ENCODE results near the gene NFATC1. TPM values are rescaled to one million over a fixed set of nuclear protein-coding genes. Genes with fewer than 3 reads are reported as not detected.

NFATC1 gene
- total RNA-seq, 3 donors from 2014 or later: 10.9 to 18.0 (median 12.9) TPM

DNA sequence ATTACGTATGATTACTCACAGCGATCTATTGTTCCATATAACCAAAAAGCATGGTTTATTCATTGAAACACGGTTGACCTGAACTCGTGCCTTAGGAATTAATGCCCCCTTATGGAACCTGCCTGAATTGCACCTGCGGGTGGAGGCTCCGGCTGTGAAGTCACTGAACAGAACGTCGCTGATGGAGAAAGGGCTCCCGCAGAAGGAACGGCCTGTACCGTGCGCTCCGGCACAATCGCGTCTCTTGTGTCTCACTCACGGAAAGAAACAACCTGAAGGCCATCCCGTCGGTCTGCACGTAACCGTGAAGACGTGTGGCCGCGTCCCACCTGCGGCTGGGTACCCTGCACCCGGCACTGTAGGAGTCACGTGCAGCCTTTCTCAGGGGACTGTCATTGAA, 133.1 kb downstream of the NFATC1 start:
- H3K4me1 ChIP-seq: peaks cover 0 to 8% of the 10 kb centered on the region in 2 donors
- no peaks in the 10 kb centered on the region for H3K27me3 ChIP-seq
- H3K9me3 ChIP-seq: no peaks in the 10 kb centered on the region
- no peak overlapping the region for H3K27ac ChIP-seq
- H3K4me3 ChIP-seq: no peak overlapping the region
- TF ChIP-seq CTCF (IDR thresholded peaks at IDR 0.05): peak; percentile 73 to 80 (median 73)
- no peak for TF ChIP-seq POLR2A (IDR thresholded peaks at IDR 0.05)
- no peak for TF ChIP-seq POLR2AphosphoS5 (IDR thresholded peaks at IDR 0.05)
- no peak for DNase-seq (ENCODE audit: low spot score in 2 of 2)
- no peaks in the 10 kb centered on the region for H3K36me3 ChIP-seq
- intact Hi-C loops (cut with DNase I; ENCODE audit: low total_unique reads): loop anchor here (5.0 to 10.0 kb wide), 2 partner anchors 124 to 152 kb away; no protein-coding TSS in a partner anchor

DNA sequence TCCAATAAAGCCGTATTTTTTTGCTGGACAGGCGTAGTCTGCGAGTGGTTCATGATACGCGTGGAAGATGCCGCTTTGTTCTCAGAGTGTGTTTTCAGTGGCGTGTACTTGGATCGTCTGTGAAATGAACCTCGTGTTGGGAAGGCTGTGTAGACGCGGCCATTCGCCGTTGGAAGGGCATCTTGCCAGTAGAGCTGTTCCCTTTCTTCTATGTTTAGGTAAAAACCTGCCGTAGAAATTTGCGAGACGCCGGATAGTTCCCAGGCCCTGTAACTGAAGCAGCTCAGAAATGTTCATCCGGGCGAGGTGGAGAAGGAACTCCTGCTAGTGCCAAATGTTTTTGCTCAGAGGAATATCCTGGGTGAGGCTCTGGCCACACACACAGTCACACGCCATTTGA, 133.6 kb downstream of the NFATC1 start:
- Histone ChIP-seq H3K27ac (peak overlapping the region; percentile 9 to 54), H3K9me3 (no peaks in the 10 kb centered on the region), H3K4me3 (no peak overlapping the region), H3K27me3 (no peaks in the 10 kb centered on the region), H3K36me3 (no peaks in the 10 kb centered on the region), H3K4me1 (peaks cover 0 to 8% of the 10 kb centered on the region in 2 donors)
- intact Hi-C loops (cut with DNase I; ENCODE audit: low total_unique reads): loop anchor here (5.0 to 10.0 kb wide), 2 partner anchors 124 to 152 kb away; no protein-coding TSS in a partner anchor
- DNase-seq (ENCODE audit: low spot score in 2 of 2): no peak
- TF ChIP-seq CTCF (IDR thresholded peaks at IDR 0.05): no peak
- no peak for TF ChIP-seq POLR2AphosphoS5 (IDR thresholded peaks at IDR 0.05)
- no peak for TF ChIP-seq POLR2A (IDR thresholded peaks at IDR 0.05)

GRCh38 chr18:79529991-79530390, 134.3 kb downstream of the NFATC1 start:
- DNase-seq (ENCODE audit: low spot score in 2 of 2): no peak
- Histone ChIP-seq H3K9me3 (no peaks in the 10 kb centered on the region), H3K27ac (no peak overlapping the region), H3K4me1 (peaks cover 0 to 8% of the 10 kb centered on the region in 2 donors), H3K27me3 (no peaks in the 10 kb centered on the region), H3K36me3 (no peaks in the 10 kb centered on the region), H3K4me3 (no peak overlapping the region)
- intact Hi-C loops (cut with DNase I; ENCODE audit: low total_unique reads): loop anchor here (5.0 to 10.0 kb wide), 2 partner anchors 125 to 153 kb away; no protein-coding TSS in a partner anchor
- TF ChIP-seq POLR2AphosphoS5 (IDR thresholded peaks at IDR 0.05): no peak
- TF ChIP-seq CTCF (IDR thresholded peaks at IDR 0.05): no peak
- no peak for TF ChIP-seq POLR2A (IDR thresholded peaks at IDR 0.05)

- H3K4me1 ChIP-seq: peaks cover 0 to 5% of the 10 kb centered on the region in 2 donors
- H3K36me3 ChIP-seq: no peaks in the 10 kb centered on the region
- intact Hi-C loops (cut with DNase I; ENCODE audit: low total_unique reads): no loop called here
- H3K27me3 ChIP-seq: no peaks in the 10 kb centered on the region
- no peak overlapping the region for H3K4me3 ChIP-seq
- no peak for DNase-seq (ENCODE audit: low spot score in 2 of 2)
- no peaks in the 10 kb centered on the region for H3K9me3 ChIP-seq
- no peak for TF ChIP-seq CTCF (IDR thresholded peaks at IDR 0.05)
- no peak for TF ChIP-seq POLR2A (IDR thresholded peaks at IDR 0.05)
- TF ChIP-seq POLR2AphosphoS5 (IDR thresholded peaks at IDR 0.05): no peak
- no peak overlapping the region for H3K27ac ChIP-seq
These were observed 135.1 kb downstream of the NFATC1 start for GRCh38 chr18:79530821-79531220.

DNA sequence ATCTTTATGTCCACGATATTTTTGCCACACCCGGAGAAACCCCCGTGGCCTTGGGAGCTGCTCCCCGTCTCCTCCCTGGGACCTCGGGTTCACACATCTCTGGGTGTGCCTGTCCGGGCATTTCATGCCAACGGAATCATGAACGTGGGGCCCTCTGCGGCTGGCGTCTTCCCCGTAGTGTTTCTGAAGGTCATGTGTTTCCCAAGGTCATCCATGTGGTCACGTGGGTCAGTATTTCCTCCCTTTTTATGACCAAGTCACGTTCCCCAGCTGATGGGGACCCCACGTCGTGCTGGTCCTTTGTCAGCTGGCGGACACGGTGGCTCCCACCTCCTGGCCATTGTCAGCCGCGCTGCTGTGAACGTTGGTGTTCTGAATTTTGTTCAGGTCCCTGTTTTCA, 135.7 kb downstream of the NFATC1 start:
- Histone ChIP-seq H3K9me3 (no peaks in the 10 kb centered on the region), H3K27ac (no peak overlapping the region), H3K27me3 (no peaks in the 10 kb centered on the region), H3K4me3 (no peak overlapping the region), H3K4me1 (no peaks in the 10 kb centered on the region), H3K36me3 (no peaks in the 10 kb centered on the region)
- DNase-seq (ENCODE audit: low spot score in 2 of 2): no peak
- no peak for TF ChIP-seq POLR2A (IDR thresholded peaks at IDR 0.05)
- TF ChIP-seq POLR2AphosphoS5 (IDR thresholded peaks at IDR 0.05): no peak
- no peak for TF ChIP-seq CTCF (IDR thresholded peaks at IDR 0.05)
- intact Hi-C loops (cut with DNase I; ENCODE audit: low total_unique reads): no loop called here
